Measurements from ENCODE around the gene COPA.

DNA sequence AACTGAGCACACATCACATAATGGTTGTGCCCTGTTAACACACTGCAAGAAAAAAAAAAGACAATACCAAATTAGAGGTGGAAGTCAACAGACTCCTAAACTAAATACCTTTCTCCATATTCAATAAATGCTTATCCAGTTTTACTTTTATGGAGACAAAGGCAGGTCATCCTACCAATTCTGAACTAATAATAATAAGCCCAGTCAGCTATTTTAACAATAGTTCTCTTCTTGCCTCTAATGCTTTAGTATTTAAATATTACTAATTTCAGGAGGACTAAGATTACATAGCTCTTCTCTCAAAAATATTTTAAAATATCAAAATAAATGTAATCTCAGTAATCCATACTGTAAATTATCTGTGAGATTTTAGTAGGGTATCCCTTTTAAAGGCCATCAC is 10.5 kb downstream of the COPA start:
- TF ChIP-seq, protein P1, sequence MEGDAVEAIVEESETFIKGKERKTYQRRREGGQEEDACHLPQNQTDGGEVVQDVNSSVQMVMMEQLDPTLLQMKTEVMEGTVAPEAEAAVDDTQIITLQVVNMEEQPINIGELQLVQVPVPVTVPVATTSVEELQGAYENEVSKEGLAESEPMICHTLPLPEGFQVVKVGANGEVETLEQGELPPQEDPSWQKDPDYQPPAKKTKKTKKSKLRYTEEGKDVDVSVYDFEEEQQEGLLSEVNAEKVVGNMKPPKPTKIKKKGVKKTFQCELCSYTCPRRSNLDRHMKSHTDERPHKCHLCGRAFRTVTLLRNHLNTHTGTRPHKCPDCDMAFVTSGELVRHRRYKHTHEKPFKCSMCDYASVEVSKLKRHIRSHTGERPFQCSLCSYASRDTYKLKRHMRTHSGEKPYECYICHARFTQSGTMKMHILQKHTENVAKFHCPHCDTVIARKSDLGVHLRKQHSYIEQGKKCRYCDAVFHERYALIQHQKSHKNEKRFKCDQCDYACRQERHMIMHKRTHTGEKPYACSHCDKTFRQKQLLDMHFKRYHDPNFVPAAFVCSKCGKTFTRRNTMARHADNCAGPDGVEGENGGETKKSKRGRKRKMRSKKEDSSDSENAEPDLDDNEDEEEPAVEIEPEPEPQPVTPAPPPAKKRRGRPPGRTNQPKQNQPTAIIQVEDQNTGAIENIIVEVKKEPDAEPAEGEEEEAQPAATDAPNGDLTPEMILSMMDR (IDR thresholded peaks at IDR 0.05), result no peak
- no peak for TF ChIP-seq POLR2A (IDR thresholded peaks at IDR 0.05)
